Measurements from ENCODE around the gene ATP8A1. TPM values are rescaled to one million over a fixed set of nuclear protein-coding genes. Genes with fewer than 3 reads are reported as not detected.

ATP8A1 gene
- total RNA-seq, 1 donor from 2014 or later = 2.4 TPM

GRCh38 chr4:42398871-42399331 is 258.0 kb downstream of the ATP8A1 start:
- H3K27ac Mint-ChIP-seq (ENCODE audit: unreplicated experiment) = no peak overlapping the region
- DNase-seq (ENCODE audit: extremely low spot score, unreplicated experiment) = no peak
- H3K36me3 Mint-ChIP-seq (ENCODE audit: unreplicated experiment) = peaks cover 2% of the 10 kb centered on the region
- H3K9me3 Mint-ChIP-seq (ENCODE audit: unreplicated experiment) = no peaks in the 10 kb centered on the region
- H3K4me3 Mint-ChIP-seq (ENCODE audit: unreplicated experiment) = peak overlapping the region; percentile 84
- no peak for TF ChIP-seq CTCF (IDR thresholded peaks at IDR 0.05)
- peaks cover 41% of the 10 kb centered on the region for H3K4me1 Mint-ChIP-seq (ENCODE audit: unreplicated experiment)
- peaks cover 11% of the 10 kb centered on the region for H3K27me3 Mint-ChIP-seq (ENCODE audit: unreplicated experiment)

- peaks cover 41% of the 10 kb centered on the region for H3K4me1 Mint-ChIP-seq (ENCODE audit: unreplicated experiment)
- peaks cover 2% of the 10 kb centered on the region for H3K36me3 Mint-ChIP-seq (ENCODE audit: unreplicated experiment)
- H3K4me3 Mint-ChIP-seq (ENCODE audit: unreplicated experiment) = peak overlapping the region; percentile 84
- peak; percentile 28 for TF ChIP-seq CTCF (IDR thresholded peaks at IDR 0.05)
- DNase-seq (ENCODE audit: extremely low spot score, unreplicated experiment) = no peak
- H3K9me3 Mint-ChIP-seq (ENCODE audit: unreplicated experiment) = no peaks in the 10 kb centered on the region
- peaks cover 11% of the 10 kb centered on the region for H3K27me3 Mint-ChIP-seq (ENCODE audit: unreplicated experiment)
- no peak overlapping the region for H3K27ac Mint-ChIP-seq (ENCODE audit: unreplicated experiment)
Measured at GRCh38 chr4:42398171-42398870, 258.6 kb downstream of the ATP8A1 start.

- H3K27ac Mint-ChIP-seq (ENCODE audit: unreplicated experiment) = no peak overlapping the region
- H3K36me3 Mint-ChIP-seq (ENCODE audit: unreplicated experiment) = peaks cover 2% of the 10 kb centered on the region
- H3K4me3 Mint-ChIP-seq (ENCODE audit: unreplicated experiment) = peak overlapping the region; percentile 84
- H3K9me3 Mint-ChIP-seq (ENCODE audit: unreplicated experiment) = no peaks in the 10 kb centered on the region
- DNase-seq (ENCODE audit: extremely low spot score, unreplicated experiment) = peak; percentile 85
- peaks cover 11% of the 10 kb centered on the region for H3K27me3 Mint-ChIP-seq (ENCODE audit: unreplicated experiment)
- peaks cover 41% of the 10 kb centered on the region for H3K4me1 Mint-ChIP-seq (ENCODE audit: unreplicated experiment)
- no peak for TF ChIP-seq CTCF (IDR thresholded peaks at IDR 0.05)
Measured at GRCh38 chr4:42397635-42398170, 259.2 kb downstream of the ATP8A1 start.

- Mint-ChIP-seq H3K9me3 (ENCODE audit: unreplicated experiment) (no peaks in the 10 kb centered on the region), H3K27ac (ENCODE audit: unreplicated experiment) (no peak within 1 kb of the TSS), H3K27me3 (ENCODE audit: unreplicated experiment) (peaks cover 11% of the 10 kb centered on the region), H3K36me3 (ENCODE audit: unreplicated experiment) (peaks cover 2% of the 10 kb centered on the region), H3K4me1 (ENCODE audit: unreplicated experiment) (peaks cover 43% of the 10 kb centered on the region), H3K4me3 (ENCODE audit: unreplicated experiment) (peak within 1 kb of the TSS; percentile 84)
- TF ChIP-seq CTCF (IDR thresholded peaks at IDR 0.05) = no peak
- DNase-seq (ENCODE audit: extremely low spot score, unreplicated experiment) = no peak
Measured at GRCh38 chr4:42396752-42397634, 259.9 kb downstream of the ATP8A1 start, which contains the start of gene SHISA3. Gene SHISA3 (plus strand): TSS chr4:42397488. CDS start chr4:42398057, 569 bp downstream.

Measured in osteocyte (in vitro differentiated cells).